Nephron progenitor cell (in vitro differentiated cells): ENCODE data around the gene PBX1.

Experiments
- DNase-seq: peaks from one replicate; pipeline ENCODE4 v3.0.0; 2021
- H3K27ac Mint-ChIP-seq: 2 replicates; pipeline ENCODE4 v1.8.0; 2021; ENCODE audit warnings: mild to moderate bottlenecking, moderate library complexity, mixed read lengths
- H3K27me3 Mint-ChIP-seq: 2 replicates; pipeline ENCODE4 v1.8.0; 2021; ENCODE audit warnings: mild to moderate bottlenecking, low read depth, mixed read lengths; ENCODE audit not compliant: poor library complexity
- H3K36me3 Mint-ChIP-seq: 2 replicates; pipeline ENCODE4 v1.8.0; 2021; ENCODE audit warnings: low read depth, mixed read lengths
- H3K4me1 Mint-ChIP-seq: 2 replicates; pipeline ENCODE4 v1.8.0; 2021; ENCODE audit warnings: mixed read lengths
- H3K4me3 Mint-ChIP-seq: 2 replicates; pipeline ENCODE4 v1.8.0; 2021; ENCODE audit warnings: mild to moderate bottlenecking, moderate library complexity, mixed read lengths
- H3K9me3 Mint-ChIP-seq: 2 replicates; pipeline ENCODE4 v1.8.0; 2021; ENCODE audit warnings: mild to moderate bottlenecking, moderate library complexity, mixed read lengths
- CTCF ChIP-seq: fragments of 200-600 bp; sonication (generic); IDR thresholded peaks from 2 replicates; pipeline ENCODE4 v1.5.0; 2021; ENCODE audit warnings: antibody characterized with exemption

The PBX1 gene

GRCh38 chr1:164618202-164618564, 59.2 kb downstream of the PBX1 start:
- Mint-ChIP-seq H3K27ac (no peak overlapping the region), H3K36me3 (peaks cover 31% of the 10 kb centered on the region), H3K27me3 (no peaks in the 10 kb centered on the region), H3K4me1 (peaks cover 23% of the 10 kb centered on the region), H3K9me3 (no peaks in the 10 kb centered on the region), H3K4me3 (no peak overlapping the region)
- TF ChIP-seq CTCF = no peak
- DNase-seq = no peak

- Mint-ChIP-seq H3K4me3 (no peak overlapping the region), H3K27ac (no peak overlapping the region), H3K9me3 (no peaks in the 10 kb centered on the region), H3K36me3 (peaks cover 24% of the 10 kb centered on the region), H3K27me3 (no peaks in the 10 kb centered on the region), H3K4me1 (peaks cover 33% of the 10 kb centered on the region)
- no peak for DNase-seq
- no peak for TF ChIP-seq CTCF
Measured at GRCh38 chr1:164619006-164619784, 60.2 kb downstream of the PBX1 start.

GRCh38 chr1:164622068-164622845, 63.3 kb downstream of the PBX1 start:
- no peak for TF ChIP-seq CTCF
- Mint-ChIP-seq H3K36me3 (peaks cover 29% of the 10 kb centered on the region), H3K4me1 (peaks cover 57% of the 10 kb centered on the region), H3K27me3 (no peaks in the 10 kb centered on the region), H3K27ac (peak overlapping the region; percentile 58), H3K4me3 (no peak overlapping the region), H3K9me3 (no peaks in the 10 kb centered on the region)
- DNase-seq = no peak

- TF ChIP-seq CTCF = no peak
- peaks cover 43% of the 10 kb centered on the region for H3K36me3 Mint-ChIP-seq
- peaks cover 72% of the 10 kb centered on the region for H3K4me1 Mint-ChIP-seq
- no peaks in the 10 kb centered on the region for H3K27me3 Mint-ChIP-seq
- H3K4me3 Mint-ChIP-seq = no peak overlapping the region
- no peak overlapping the region for H3K27ac Mint-ChIP-seq
- no peak for DNase-seq
- no peaks in the 10 kb centered on the region for H3K9me3 Mint-ChIP-seq
Measured at GRCh38 chr1:164623805-164624204, 64.8 kb downstream of the PBX1 start.

GRCh38 chr1:164624400-164624799, 65.4 kb downstream of the PBX1 start:
- Mint-ChIP-seq H3K27me3 (no peaks in the 10 kb centered on the region), H3K27ac (no peak overlapping the region), H3K36me3 (peaks cover 49% of the 10 kb centered on the region), H3K4me1 (peaks cover 77% of the 10 kb centered on the region), H3K9me3 (no peaks in the 10 kb centered on the region), H3K4me3 (no peak overlapping the region)
- DNase-seq = no peak
- no peak for TF ChIP-seq CTCF
